ENCODE measurements around the gene MIA2.
A peak's percentile ranks its signal among the peaks of the same experiment; 100 is the strongest.
"Not testable (repeated sequence)": the region's sequence is repeated elsewhere in the genome, so short reads cannot be mapped to it uniquely, and the experiment has no call there.

The MIA2 gene

DNA sequence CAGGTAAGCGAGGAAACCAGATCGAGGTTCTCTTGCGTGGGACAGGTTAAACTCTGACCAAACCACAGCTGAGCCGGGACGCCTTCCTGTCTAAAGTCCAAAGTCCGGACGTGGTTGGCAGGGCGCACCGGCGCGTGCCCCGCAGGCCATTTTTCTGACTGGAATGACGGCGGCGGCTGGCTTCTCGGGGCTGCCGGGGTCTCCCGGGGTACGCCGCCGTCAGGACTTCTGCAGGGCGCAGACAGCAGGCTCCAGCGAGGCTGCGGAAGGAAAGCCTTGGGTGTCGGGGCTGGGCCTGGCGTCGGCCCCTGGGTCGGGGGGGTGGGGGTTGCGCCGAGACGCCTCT is 32.8 kb downstream of the MIA2 start:
- peak overlapping the region; percentile 59 for H3K4me3 ChIP-seq (ENCODE audit: low read length)
- DNase-seq (ENCODE audit: low read depth, low spot score): no peak

GRCh38 chr14:39266871-39267607 is 33.3 kb downstream of the MIA2 start:
- H3K4me3 ChIP-seq (ENCODE audit: low read length): peak overlapping the region; percentile 59
- peak; percentile 71 for DNase-seq (ENCODE audit: low read depth, low spot score)

- no peak for DNase-seq (ENCODE audit: low read depth, low spot score)
- peak overlapping the region; percentile 59 for H3K4me3 ChIP-seq (ENCODE audit: low read length)
Measured at GRCh38 chr14:39267608-39268005, 33.9 kb downstream of the MIA2 start.

- peak overlapping the region; percentile 59 for H3K4me3 ChIP-seq (ENCODE audit: low read length)
Measured at GRCh38 chr14:39268393-39268792, 34.7 kb downstream of the MIA2 start.

GRCh38 chr14:39272918-39273317 is 39.2 kb downstream of the MIA2 start:
- no peak overlapping the region for H3K4me3 ChIP-seq (ENCODE audit: low read length)
- no peak for DNase-seq (ENCODE audit: low read depth, low spot score)

More at GRCh38 chr14:39268393-39268792, 34.7 kb downstream of the MIA2 start:
- DNase-seq (ENCODE audit: low read depth, low spot score): peak; percentile 73

DNA sequence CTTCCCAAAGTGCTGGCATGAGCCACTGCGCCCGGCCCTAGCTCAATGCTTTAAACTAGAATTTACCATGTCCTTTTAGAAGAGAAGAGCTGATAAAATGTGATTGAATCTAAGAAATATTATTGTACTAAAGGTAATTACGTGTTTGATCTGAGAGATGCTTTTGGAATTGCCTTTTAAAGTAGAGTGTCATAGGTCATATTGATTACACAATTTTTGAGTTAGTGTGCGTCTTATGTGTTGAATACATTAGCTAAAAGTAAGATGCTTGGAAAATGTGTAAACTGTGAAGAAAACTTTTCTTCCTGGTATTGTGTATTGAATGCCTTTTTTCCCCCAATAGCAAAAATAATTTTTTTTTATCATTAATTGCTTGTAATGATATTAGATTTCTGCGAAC is 41.7 kb downstream of the MIA2 start:
- H3K4me3 ChIP-seq (ENCODE audit: low read length): no peak overlapping the region
- DNase-seq (ENCODE audit: low read depth, low spot score): no peak

GRCh38 chr14:39276005-39276404 is 42.3 kb downstream of the MIA2 start:
- DNase-seq (ENCODE audit: low read depth, low spot score): no peak
- H3K4me3 ChIP-seq (ENCODE audit: low read length): no peak overlapping the region

DNA sequence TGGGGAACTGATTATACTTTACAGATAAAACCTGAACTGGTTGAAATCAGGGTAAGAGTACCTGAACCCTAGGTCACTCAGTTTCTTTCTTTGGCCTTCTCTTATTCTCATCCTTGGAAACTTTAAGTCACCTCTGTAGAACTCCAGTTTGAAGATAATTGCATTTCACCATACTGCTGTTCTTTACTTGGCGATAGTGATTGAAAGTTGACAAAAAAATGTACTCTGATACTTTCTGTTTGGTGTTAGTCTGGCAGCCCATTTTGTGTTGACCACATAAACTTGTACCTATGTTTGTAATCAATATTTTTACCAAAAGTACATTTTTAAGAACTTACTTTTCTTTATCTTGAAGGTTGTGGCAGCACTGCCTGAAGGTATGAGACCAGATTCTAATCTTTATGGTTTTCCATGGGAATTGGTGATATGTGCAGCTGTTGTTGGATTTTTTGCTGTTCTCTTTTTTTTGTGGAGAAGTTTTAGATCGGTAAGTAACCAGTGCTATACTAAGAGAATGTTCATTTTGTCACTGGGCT is 42.9 kb downstream of the MIA2 start:
- DNase-seq (ENCODE audit: low read depth, low spot score): no peak
- no peak overlapping the region for H3K4me3 ChIP-seq (ENCODE audit: low read length)

- no peak overlapping the region for H3K4me3 ChIP-seq (ENCODE audit: low read length)
- DNase-seq (ENCODE audit: low read depth, low spot score): no peak
Measured at GRCh38 chr14:39279515-39279914, 45.8 kb downstream of the MIA2 start.

- not testable (repeated sequence) for H3K4me3 ChIP-seq (ENCODE audit: low read length); DNase-seq (ENCODE audit: low read depth, low spot score)
Measured at GRCh38 chr14:39280678-39281077, 47.0 kb downstream of the MIA2 start.

GRCh38 chr14:39289523-39289922 is 55.8 kb downstream of the MIA2 start:
- no peak for DNase-seq (ENCODE audit: low read depth, low spot score)
- H3K4me3 ChIP-seq (ENCODE audit: low read length): no peak overlapping the region

GRCh38 chr14:39291701-39292100 is 58.0 kb downstream of the MIA2 start:
- H3K4me3 ChIP-seq (ENCODE audit: low read length): no peak overlapping the region
- no peak for DNase-seq (ENCODE audit: low read depth, low spot score)

DNA sequence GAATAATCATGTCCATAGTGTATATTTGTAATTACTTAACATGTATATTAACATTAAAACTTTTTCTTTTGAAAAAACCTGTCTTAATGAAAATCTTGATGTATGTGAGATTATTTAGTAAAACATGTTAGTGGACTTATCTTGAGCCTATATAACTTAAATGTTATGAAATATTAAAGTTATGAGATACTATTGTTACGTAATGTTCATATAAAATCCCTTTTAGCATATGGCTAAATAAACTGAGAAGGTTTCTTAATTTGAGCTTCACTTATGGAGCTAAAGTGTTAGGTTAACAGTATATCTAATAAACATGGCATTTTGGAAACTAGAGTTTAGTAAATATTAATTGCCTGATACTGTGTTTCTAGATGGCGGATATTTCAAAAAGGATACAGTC is 59.9 kb downstream of the MIA2 start:
- DNase-seq (ENCODE audit: low read depth, low spot score): no peak
- no peak overlapping the region for H3K4me3 ChIP-seq (ENCODE audit: low read length)

- H3K4me3 ChIP-seq (ENCODE audit: low read length); DNase-seq (ENCODE audit: low read depth, low spot score): not testable (repeated sequence)
Measured at GRCh38 chr14:39300389-39300788, 66.7 kb downstream of the MIA2 start.

DNA sequence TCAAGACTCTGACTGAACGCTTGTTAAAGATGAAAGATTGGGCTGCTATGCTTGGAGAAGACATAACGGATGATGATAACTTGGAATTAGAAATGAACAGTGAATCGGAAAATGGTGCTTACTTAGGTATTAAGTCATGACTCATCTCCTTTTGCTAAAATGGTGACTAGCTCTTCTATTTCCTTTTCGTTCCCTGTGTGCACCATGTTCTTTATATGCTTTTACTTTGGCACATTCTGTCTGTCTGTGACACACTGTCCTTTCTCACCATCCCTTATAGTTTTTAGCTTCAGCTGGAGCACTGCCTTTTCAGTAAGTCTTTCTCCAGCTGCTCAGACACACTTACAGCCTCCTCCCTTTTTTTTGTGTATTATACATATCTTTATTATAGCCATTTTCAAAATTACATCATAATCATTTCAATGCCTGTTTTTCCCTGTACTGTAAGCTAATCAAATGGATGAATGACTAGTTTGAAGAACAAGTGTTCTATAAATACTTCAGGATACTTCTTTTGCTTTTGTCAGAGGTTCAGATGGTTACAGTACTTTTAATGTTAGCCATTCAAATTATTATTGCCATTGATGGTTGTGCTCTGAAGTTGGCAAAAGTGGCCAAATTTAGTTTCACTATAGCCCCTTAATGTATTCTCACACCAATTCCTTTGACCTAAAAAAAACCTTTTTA is 68.6 kb downstream of the MIA2 start:
- no peak overlapping the region for H3K4me3 ChIP-seq (ENCODE audit: low read length)
- DNase-seq (ENCODE audit: low read depth, low spot score): no peak

DNA sequence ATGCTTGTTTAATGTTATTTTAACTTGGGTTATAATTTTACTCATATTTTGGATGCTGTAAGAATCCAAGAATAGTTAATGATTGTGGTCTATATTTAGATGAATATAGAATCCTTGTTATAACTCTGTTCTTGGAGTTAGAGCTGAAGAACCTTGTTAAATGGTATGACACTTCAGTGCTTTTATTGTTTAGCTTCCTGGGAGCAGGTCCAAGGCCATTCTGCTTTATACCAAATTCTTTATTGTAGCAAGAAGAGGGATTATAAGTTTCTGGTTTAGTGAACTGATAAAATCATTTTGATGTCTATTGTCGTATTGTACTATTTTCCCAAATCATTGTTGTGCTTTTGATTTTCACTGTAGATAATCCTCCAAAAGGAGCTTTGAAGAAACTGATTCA is 69.4 kb downstream of the MIA2 start:
- no peak overlapping the region for H3K4me3 ChIP-seq (ENCODE audit: low read length)
- no peak for DNase-seq (ENCODE audit: low read depth, low spot score)

GRCh38 chr14:39307815-39308214 is 74.1 kb downstream of the MIA2 start:
- no peak overlapping the region for H3K4me3 ChIP-seq (ENCODE audit: low read length)
- DNase-seq (ENCODE audit: low read depth, low spot score): no peak

GRCh38 chr14:39310051-39310450 is 76.3 kb downstream of the MIA2 start:
- no peak for DNase-seq (ENCODE audit: low read depth, low spot score)
- no peak overlapping the region for H3K4me3 ChIP-seq (ENCODE audit: low read length)

DNA sequence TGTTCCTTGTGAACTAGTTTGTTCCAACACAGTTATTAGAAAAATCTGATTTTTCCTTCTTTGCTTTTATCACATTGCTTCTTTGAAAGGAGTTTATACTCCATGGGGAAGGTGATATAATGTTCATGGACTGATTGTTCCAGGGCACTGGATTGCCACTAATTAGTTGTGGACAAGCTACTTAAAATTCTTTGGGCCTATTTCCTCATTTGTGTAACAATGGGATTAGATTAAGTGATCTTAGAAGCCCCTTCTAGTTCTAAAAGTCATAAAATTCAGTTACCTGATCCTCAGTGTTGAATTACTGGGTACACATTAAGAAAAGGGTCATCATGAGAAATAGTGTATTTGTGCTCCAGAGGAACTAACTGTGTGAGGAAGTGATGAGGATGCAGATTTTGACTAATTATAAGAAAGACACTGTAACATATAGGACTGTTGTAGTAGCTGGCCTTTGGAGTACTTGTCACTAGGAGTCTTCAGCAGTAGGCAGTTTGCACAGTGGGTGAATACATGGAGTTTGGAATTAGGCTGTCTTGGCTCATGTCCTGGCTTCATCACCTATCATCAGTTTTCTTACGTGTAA is 82.2 kb downstream of the MIA2 start:
- DNase-seq (ENCODE audit: low read depth, low spot score): no peak
- no peak overlapping the region for H3K4me3 ChIP-seq (ENCODE audit: low read length)

DNA sequence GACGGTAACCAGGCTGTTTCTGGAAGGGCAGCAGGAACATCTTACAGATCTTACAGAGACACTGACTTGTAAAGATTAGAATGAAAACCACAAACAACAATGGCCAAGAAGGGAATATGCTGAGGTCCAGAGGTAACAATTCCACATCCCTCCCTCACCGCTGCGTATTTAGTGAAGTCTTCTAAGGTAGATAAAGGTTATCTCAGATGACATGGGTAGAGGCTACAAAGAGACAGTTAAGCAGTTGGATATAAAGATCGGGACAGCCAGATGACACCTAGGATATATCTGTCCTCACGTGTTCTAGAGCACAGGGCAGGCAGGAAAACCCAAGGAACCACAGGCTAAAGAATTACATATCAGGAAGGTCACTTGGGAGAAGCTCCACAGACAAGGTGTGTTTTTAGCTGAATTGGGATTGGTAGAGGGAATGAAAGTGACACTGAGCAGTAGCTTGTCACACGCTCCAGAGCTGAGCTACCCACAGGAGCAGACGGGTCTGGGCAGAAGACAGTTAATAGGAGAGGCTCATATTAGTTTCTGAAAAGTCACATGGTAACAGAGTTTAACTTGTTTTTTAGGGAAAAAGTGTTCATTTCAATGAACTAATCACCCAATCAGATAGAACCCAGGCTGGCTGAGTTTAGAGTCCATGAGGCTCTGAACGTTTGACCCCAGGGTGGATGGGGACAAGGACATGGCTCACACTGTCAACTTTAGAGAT is 83.3 kb downstream of the MIA2 start:
- DNase-seq (ENCODE audit: low read depth, low spot score): no peak
- H3K4me3 ChIP-seq (ENCODE audit: low read length): no peak overlapping the region
